A549 (cell line): ENCODE results near the gene RPL7A. TPM values are rescaled to one million over a fixed set of nuclear protein-coding genes. Genes with fewer than 3 reads are reported as not detected.

Source experiments
- polyA plus RNA-seq, 4 experiments: library from polyadenylated mRNA; depleted of rRNA in 3 of 4; stranded (reverse); fragments of >200 nt; fragmentation: RNase III in 1 of 4; extraction: RNeasy Plus Mini Kit Qiagen cat#74134 plus additional on column Dnase treatment in 1 of 4; gene quantifications; 2 replicates in 3 of 4; 3 replicates in 1 of 4; pipeline ENCODE4 v1.2.3, GENCODE V29; 2011 to 2017
- small RNA-seq, 6 experiments: library from RNA; depleted of rRNA; stranded (forward); fragments of <200 nt; gene quantifications; one replicate each; pipeline ENCODE3, GENCODE V24; 2012

The RPL7A gene
- polyA plus RNA-seq, 2 of the 4 experiments (the other 2 are of a cell fraction): 2,218 to 2,608 TPM

Small RNA genes lying within 50 kb of the gene (small RNA-seq; reads per million reads assigned to genes)
- gene RF00019 (0 reads per million in 6 experiments), gene SNORD24 (0 reads per million in 6 experiments), gene SNORD36A (0 reads per million in 6 experiments), gene SNORD36B (0 reads per million in 6 experiments), gene SNORD36C (0 reads per million in 6 experiments)

Other genes starting within 250 kb of the RPL7A start
- gene RALGDS, start 227.0 kb upstream of the RPL7A start, polyA plus RNA-seq (2011; rRNA removed): 12.1 and 14.8 TPM in 2 replicates
- gene RALGDS, start 227.0 kb upstream of the RPL7A start, polyA plus RNA-seq (2017; fragmentation: RNase III; extraction: RNeasy Plus Mini Kit Qiagen cat#74134 plus additional on column Dnase treatment): 8.6 to 10.2 TPM (median 8.9 TPM) in 3 replicates
- gene GBGT1, start 184.3 kb upstream of the RPL7A start, polyA plus RNA-seq (2011; rRNA removed): 1.7 and 2.7 TPM in 2 replicates
- 1.5 to 2.6 TPM (median 2.4 TPM) in 3 replicates for gene GBGT1, start 184.3 kb upstream of the RPL7A start, polyA plus RNA-seq (2017; fragmentation: RNase III; extraction: RNeasy Plus Mini Kit Qiagen cat#74134 plus additional on column Dnase treatment)
- gene OBP2B, start 139.0 kb upstream of the RPL7A start, polyA plus RNA-seq (2011; rRNA removed): not detected in 2 replicates
- gene OBP2B, start 139.0 kb upstream of the RPL7A start, polyA plus RNA-seq (2017; fragmentation: RNase III; extraction: RNeasy Plus Mini Kit Qiagen cat#74134 plus additional on column Dnase treatment): not detected in 3 replicates
- not detected in 2 replicates for gene ABO, start 73.0 kb upstream of the RPL7A start, polyA plus RNA-seq (2011; rRNA removed)
- not detected in 3 replicates for gene ABO, start 73.0 kb upstream of the RPL7A start, polyA plus RNA-seq (2017; fragmentation: RNase III; extraction: RNeasy Plus Mini Kit Qiagen cat#74134 plus additional on column Dnase treatment)
- 7.1 and 10.5 TPM in 2 replicates for gene SURF6, start 12.0 kb upstream of the RPL7A start, polyA plus RNA-seq (2011; rRNA removed)
- 23.0 to 26.8 TPM (median 25.1 TPM) in 3 replicates for gene SURF6, start 12.0 kb upstream of the RPL7A start, polyA plus RNA-seq (2017; fragmentation: RNase III; extraction: RNeasy Plus Mini Kit Qiagen cat#74134 plus additional on column Dnase treatment)
- gene MED22, start 87 bp upstream of the RPL7A start, polyA plus RNA-seq (2011; rRNA removed): 15.7 and 18.4 TPM in 2 replicates
- 20.4 to 22.8 TPM (median 22.0 TPM) in 3 replicates for gene MED22, start 87 bp upstream of the RPL7A start, polyA plus RNA-seq (2017; fragmentation: RNase III; extraction: RNeasy Plus Mini Kit Qiagen cat#74134 plus additional on column Dnase treatment)
- gene SURF1, start 8.3 kb downstream of the RPL7A start, polyA plus RNA-seq (2011; rRNA removed): 47.5 and 63.0 TPM in 2 replicates
- gene SURF1, start 8.3 kb downstream of the RPL7A start, polyA plus RNA-seq (2017; fragmentation: RNase III; extraction: RNeasy Plus Mini Kit Qiagen cat#74134 plus additional on column Dnase treatment): 25.3 to 28.6 TPM (median 27.7 TPM) in 3 replicates
- 15.4 and 25.2 TPM in 2 replicates for gene SURF2, start 8.3 kb downstream of the RPL7A start, polyA plus RNA-seq (2011; rRNA removed)
- gene SURF2, start 8.3 kb downstream of the RPL7A start, polyA plus RNA-seq (2017; fragmentation: RNase III; extraction: RNeasy Plus Mini Kit Qiagen cat#74134 plus additional on column Dnase treatment): 34.9 to 36.9 TPM (median 35.6 TPM) in 3 replicates
- gene SURF4, start 27.8 kb downstream of the RPL7A start, polyA plus RNA-seq (2011; rRNA removed): 169 and 174 TPM in 2 replicates
- gene SURF4, start 27.8 kb downstream of the RPL7A start, polyA plus RNA-seq (2017; fragmentation: RNase III; extraction: RNeasy Plus Mini Kit Qiagen cat#74134 plus additional on column Dnase treatment): 140 to 159 TPM (median 158 TPM) in 3 replicates
- gene STKLD1, start 28.1 kb downstream of the RPL7A start, polyA plus RNA-seq (2011; rRNA removed): 1.1 and 1.6 TPM in 2 replicates
- gene STKLD1, start 28.1 kb downstream of the RPL7A start, polyA plus RNA-seq (2017; fragmentation: RNase III; extraction: RNeasy Plus Mini Kit Qiagen cat#74134 plus additional on column Dnase treatment): 0.29 to 1.4 TPM (median 1.2 TPM) in 3 replicates
- gene REXO4, start 69.8 kb downstream of the RPL7A start, polyA plus RNA-seq (2011; rRNA removed): 20.6 and 25.8 TPM in 2 replicates
- 30.3 to 31.7 TPM (median 31.0 TPM) in 3 replicates for gene REXO4, start 69.8 kb downstream of the RPL7A start, polyA plus RNA-seq (2017; fragmentation: RNase III; extraction: RNeasy Plus Mini Kit Qiagen cat#74134 plus additional on column Dnase treatment)
- 0.80 and 1.2 TPM in 2 replicates for gene ADAMTS13, start 74.1 kb downstream of the RPL7A start, polyA plus RNA-seq (2011; rRNA removed)
- gene ADAMTS13, start 74.1 kb downstream of the RPL7A start, polyA plus RNA-seq (2017; fragmentation: RNase III; extraction: RNeasy Plus Mini Kit Qiagen cat#74134 plus additional on column Dnase treatment): 0.94 to 1.7 TPM (median 0.98 TPM) in 3 replicates
- 6.2 and 8.0 TPM in 2 replicates for gene CACFD1, start 111.8 kb downstream of the RPL7A start, polyA plus RNA-seq (2011; rRNA removed)
- gene CACFD1, start 111.8 kb downstream of the RPL7A start, polyA plus RNA-seq (2017; fragmentation: RNase III; extraction: RNeasy Plus Mini Kit Qiagen cat#74134 plus additional on column Dnase treatment): 3.1 to 5.2 TPM (median 5.0 TPM) in 3 replicates
- 3.7 and 4.6 TPM in 2 replicates for gene SLC2A6, start 130.9 kb downstream of the RPL7A start, polyA plus RNA-seq (2011; rRNA removed)
- gene SLC2A6, start 130.9 kb downstream of the RPL7A start, polyA plus RNA-seq (2017; fragmentation: RNase III; extraction: RNeasy Plus Mini Kit Qiagen cat#74134 plus additional on column Dnase treatment): 15.4 to 21.2 TPM (median 20.5 TPM) in 3 replicates
- not detected in 2 replicates for gene MYMK, start 176.7 kb downstream of the RPL7A start, polyA plus RNA-seq (2011; rRNA removed)
- gene MYMK, start 176.7 kb downstream of the RPL7A start, polyA plus RNA-seq (2017; fragmentation: RNase III; extraction: RNeasy Plus Mini Kit Qiagen cat#74134 plus additional on column Dnase treatment): not detected in 3 replicates
- not detected in 2 replicates for gene ADAMTSL2, start 186.5 kb downstream of the RPL7A start, polyA plus RNA-seq (2011; rRNA removed)
- not detected in 3 replicates for gene ADAMTSL2, start 186.5 kb downstream of the RPL7A start, polyA plus RNA-seq (2017; fragmentation: RNase III; extraction: RNeasy Plus Mini Kit Qiagen cat#74134 plus additional on column Dnase treatment)